BJ (cell line): Measurements from ENCODE around the gene SPESP1. TPM values are rescaled to one million over a fixed set of nuclear protein-coding genes. Genes with fewer than 3 reads are reported as not detected.

Experiments
- CTCF ChIA-PET: fragments of 350-600 bp; formaldehyde crosslinking; extraction: SDS; loops from one replicate; lab custom pipeline; 2021; ENCODE audit warnings: antibody characterized with exemption, inconsistent platforms; lab: Yijun Ruan, JAX
- POLR2A ChIA-PET: fragments of 300-600 bp; sonication (Branson Sonifier 250); formaldehyde crosslinking; extraction: SDS; loops from one replicate; lab custom pipeline; 2021; ENCODE audit warnings: antibody characterized with exemption; lab: Charles Lee
- DNase-seq: peaks from one replicate; pipeline ENCODE4 v3.0.0-alpha.2; 2011; ENCODE audit warnings: low read depth
- H3K27me3 ChIP-seq: 2 replicates; pipeline ENCODE4 v1.6.0; 2011; ENCODE audit warnings: low read length; ENCODE audit not compliant: control insufficient read depth, insufficient read depth
- H3K36me3 ChIP-seq: 2 replicates; pipeline ENCODE4 v1.5.1; 2011; ENCODE audit warnings: low read length; ENCODE audit not compliant: control insufficient read depth, insufficient read depth
- H3K4me3 ChIP-seq: 2 replicates; pipeline ENCODE4 v1.5.1; 2011; ENCODE audit warnings: low read depth, mild to moderate bottlenecking, control low read depth, low read length
- CTCF ChIP-seq: IDR thresholded peaks from 2 replicates; pipeline ENCODE4 v1.5.1; 2011; ENCODE audit warnings: low read depth, mild to moderate bottlenecking, control low read depth, inconsistent platforms, low read length, moderate library complexity; ENCODE audit not compliant: insufficient read depth
- polyA plus RNA-seq: library from polyadenylated mRNA; depleted of rRNA; stranded (reverse); fragments of >200 nt; gene quantifications from 2 replicates; pipeline ENCODE4 v1.2.3, GENCODE V29; 2011

SPESP1 gene
- polyA plus RNA-seq, 1 experiment: 7.5 TPM

GRCh38 chr15:68980786-68981185 lies 50.5 kb downstream of the SPESP1 start:
- ChIA-PET POLR2A (no interaction called here), CTCF (interaction anchor here (1.2 kb wide), 1 partner anchor 9 kb away, joined by 5 read pairs; no protein-coding TSS in a partner anchor)
- no peaks in the 10 kb centered on the region; the same call in 1 of the 2 replicates for H3K27me3 ChIP-seq
- no peak for DNase-seq
- no peak for TF ChIP-seq CTCF
- H3K4me3 ChIP-seq: no peak overlapping the region
- H3K36me3 ChIP-seq: no peaks in the 10 kb centered on the region

GRCh38 chr15:68981941-68982340 lies 51.6 kb downstream of the SPESP1 start:
- no peaks in the 10 kb centered on the region; the same call in 1 of the 2 replicates for H3K27me3 ChIP-seq
- H3K4me3 ChIP-seq: no peak overlapping the region
- no peaks in the 10 kb centered on the region for H3K36me3 ChIP-seq
- no peak for DNase-seq
- no peak for TF ChIP-seq CTCF
- ChIA-PET CTCF (no interaction called here), POLR2A (no interaction called here)

GRCh38 chr15:68982976-68983563 lies 52.7 kb downstream of the SPESP1 start:
- no peak overlapping the region for H3K4me3 ChIP-seq
- DNase-seq: no peak
- CTCF ChIA-PET: no interaction called here
- H3K36me3 ChIP-seq: no peaks in the 10 kb centered on the region
- H3K27me3 ChIP-seq: no peaks in the 10 kb centered on the region; the same call in 1 of the 2 replicates
- TF ChIP-seq CTCF: no peak
- POLR2A ChIA-PET: no interaction called here

- no peak for TF ChIP-seq CTCF
- ChIA-PET CTCF (interaction anchor here (1.2 kb wide), 1 partner anchor 15 kb away, joined by 3 read pairs; no protein-coding TSS in a partner anchor), POLR2A (no interaction called here)
- no peaks in the 10 kb centered on the region; the same call in 1 of the 2 replicates for H3K27me3 ChIP-seq
- no peaks in the 10 kb centered on the region for H3K36me3 ChIP-seq
- no peak overlapping the region for H3K4me3 ChIP-seq
- no peak for DNase-seq
Observed at GRCh38 chr15:68983961-68984481, 53.7 kb downstream of the SPESP1 start.

- ChIA-PET CTCF (interaction anchor here (1.2 kb wide), 1 partner anchor 16 kb away, joined by 3 read pairs; no protein-coding TSS in a partner anchor), POLR2A (no interaction called here)
- DNase-seq: no peak
- H3K27me3 ChIP-seq: no peaks in the 10 kb centered on the region; the same call in 1 of the 2 replicates
- no peak for TF ChIP-seq CTCF
- no peaks in the 10 kb centered on the region for H3K36me3 ChIP-seq
- no peak overlapping the region for H3K4me3 ChIP-seq
Observed at GRCh38 chr15:68984586-68984985, 54.3 kb downstream of the SPESP1 start.
